B cell (primary cell): ENCODE results near the gene ADCY2.

Source experiments
- CTCF ChIP-seq: fragments of 200-600 bp; IDR thresholded peaks from one replicate; pipeline ENCODE4 v1.8.0; 2022; ENCODE audit warnings: antibody characterized with exemption, mild to moderate bottlenecking
- EZH2 ChIP-seq: IDR thresholded peaks from 2 replicates; pipeline ENCODE4 v1.6.1; 2012; ENCODE audit warnings: borderline replicate concordance, low read depth, mild to moderate bottlenecking, moderate library complexity, low read length; ENCODE audit not compliant: insufficient read depth, poor library complexity, severe bottlenecking

- TF ChIP-seq CTCF: no peak
- TF ChIP-seq EZH2: no peak
These were observed 345.6 kb downstream of the ADCY2 start for GRCh38 chr5:7741415-7742065.
